SIG-M5 (cell line): ENCODE results near the gene SCGB1D1.
"Not testable (repeated sequence)": the region's sequence is repeated elsewhere in the genome, so short reads cannot be mapped to it uniquely, and the experiment has no call there.

ENCODE experiments used
- DNase-seq: peaks from one replicate; lab custom pipeline; 2025; lab: John Stamatoyannopoulos, UW

SCGB1D1 gene

DNA sequence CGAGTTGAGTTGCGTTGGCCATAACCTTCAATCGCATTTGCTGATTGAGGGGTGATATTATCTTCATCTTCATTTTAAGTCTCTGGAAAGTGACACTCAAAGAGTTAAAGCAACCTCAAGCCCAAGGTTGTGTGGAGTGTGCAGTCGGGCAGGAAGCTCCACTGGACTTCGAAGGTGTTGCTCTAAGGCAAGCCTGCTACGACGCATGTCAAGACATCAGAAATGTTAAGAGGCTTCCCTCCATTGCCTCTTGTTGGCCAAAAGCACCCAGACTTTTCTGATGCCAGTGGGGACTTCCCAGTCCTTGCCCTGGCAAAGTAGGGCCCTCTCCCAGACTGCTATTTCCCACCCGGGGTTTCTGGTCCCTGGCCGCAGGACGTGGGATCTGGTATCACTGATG, 23.6 kb upstream of the SCGB1D1 start:
- DNase-seq, result no peak

DNA sequence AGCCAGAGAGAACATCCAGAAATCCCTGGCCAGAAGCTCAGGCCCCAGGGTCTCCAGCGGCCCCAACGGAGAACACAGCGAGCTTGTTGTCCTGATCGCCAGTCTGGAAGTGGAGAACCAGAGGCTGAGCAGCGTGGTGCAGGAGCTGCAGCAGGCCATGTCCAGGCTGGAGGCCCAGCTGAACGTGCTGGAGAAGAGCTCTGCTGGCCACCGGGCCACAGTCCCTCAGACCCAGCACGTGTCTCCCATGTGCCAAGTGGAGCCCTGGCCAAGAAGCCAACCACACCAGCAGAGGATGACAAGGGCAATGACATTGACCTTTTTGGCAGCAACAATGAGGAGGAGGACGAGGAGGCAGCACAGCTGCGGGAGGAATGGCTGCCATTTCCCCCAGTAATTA, 20.6 kb upstream of the SCGB1D1 start:
- no peak for DNase-seq

DNA sequence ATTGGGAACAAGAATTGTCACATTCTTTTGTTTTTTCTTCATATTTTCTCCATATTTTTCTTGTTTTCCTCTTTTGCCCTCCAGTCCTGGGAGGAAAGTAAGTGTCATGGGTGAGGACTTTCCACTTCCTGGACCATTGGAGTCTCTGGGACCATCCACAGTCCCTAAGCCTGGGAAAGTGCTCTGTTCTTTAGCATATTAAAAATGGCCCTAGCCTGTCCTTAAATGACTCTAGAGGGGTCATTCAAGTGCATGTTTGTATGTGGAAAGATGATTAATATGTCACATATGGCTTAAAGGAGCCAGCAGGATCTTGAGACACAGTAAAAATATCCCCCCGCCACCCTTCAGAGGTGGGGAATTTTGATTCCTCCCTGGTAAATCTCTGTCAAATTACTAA, 20.1 kb upstream of the SCGB1D1 start:
- no peak for DNase-seq

DNA sequence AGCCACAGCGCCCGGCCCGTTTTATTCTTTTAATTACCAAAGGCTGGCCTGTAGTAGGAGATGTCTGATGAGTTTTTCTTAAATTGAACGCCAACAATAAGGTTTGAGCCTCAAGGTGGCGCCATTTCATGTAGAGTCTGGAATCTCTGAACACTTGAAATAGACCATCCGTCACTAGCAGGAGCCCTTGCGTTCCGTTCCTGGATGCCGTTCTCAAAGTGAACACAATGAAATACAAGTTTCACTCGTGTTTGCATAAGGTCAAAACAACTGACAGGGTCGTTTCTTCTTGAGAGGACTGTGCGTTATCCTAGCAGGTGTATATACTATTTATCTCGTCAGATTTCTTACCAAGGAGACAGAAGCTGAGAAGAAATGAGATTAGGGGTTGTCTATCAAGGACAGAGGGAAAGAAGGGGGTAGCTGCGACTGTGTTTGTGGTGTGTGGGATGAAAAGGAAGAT, 18.7 kb upstream of the SCGB1D1 start:
- peak; percentile 11 for DNase-seq

DNA sequence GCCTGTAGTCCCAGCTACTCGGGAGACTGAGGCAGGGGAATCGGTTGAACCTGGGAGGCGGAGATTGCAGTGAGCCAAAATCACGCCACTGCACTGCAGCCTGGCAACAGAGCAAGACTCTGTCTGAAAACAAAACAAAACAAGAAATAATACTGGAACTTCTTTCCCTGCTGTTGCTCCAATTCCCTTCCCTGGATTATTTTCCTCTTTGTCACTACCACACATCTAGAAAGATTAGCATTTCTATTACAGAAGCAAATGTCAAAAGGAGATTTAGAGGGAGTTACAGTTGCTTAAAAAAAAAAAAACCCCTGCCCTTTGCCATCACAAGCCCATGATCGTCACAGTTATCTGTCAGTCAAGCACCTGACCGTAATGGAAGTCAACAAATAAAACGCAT, 17.7 kb upstream of the SCGB1D1 start:
- DNase-seq, result no peak

DNA sequence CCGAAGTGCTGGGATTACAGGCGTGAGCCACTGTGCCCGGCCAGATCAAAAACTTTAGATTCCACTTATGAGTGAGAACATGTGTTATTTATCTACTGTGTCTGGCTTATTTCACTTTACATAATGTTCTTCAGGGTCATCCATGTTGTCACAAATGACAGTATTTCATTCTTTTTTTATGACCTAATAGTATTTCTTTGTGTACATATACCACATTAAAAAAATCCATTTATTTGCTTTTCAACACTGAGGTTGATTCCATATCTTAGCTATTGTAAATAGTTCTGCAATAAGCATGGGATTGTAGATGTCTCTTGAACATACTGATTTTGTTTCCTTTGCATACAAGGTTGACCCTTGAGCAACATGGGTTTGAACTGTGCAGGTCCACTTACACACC, 13.2 kb upstream of the SCGB1D1 start:
- DNase-seq, result no peak

DNA sequence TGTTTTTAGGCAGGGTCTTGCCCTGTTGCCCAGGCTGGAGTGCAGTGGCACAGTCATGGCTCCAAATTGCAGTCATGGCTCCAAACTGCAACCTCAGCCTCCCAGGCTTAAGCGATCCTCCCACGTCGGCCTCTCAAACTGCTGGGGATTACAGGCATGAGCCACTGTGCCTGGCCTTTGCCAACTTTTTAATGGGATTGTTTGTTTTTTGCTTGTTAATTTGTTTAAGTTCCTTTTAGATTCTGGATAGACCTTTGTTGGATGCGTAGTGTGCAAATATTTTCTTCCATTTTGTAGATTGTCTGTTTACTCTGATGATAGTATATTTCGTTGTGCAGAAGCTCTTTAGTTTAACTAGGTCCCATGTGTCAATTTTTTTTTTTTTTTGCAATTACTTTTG, 10.0 kb upstream of the SCGB1D1 start:
- no peak for DNase-seq

DNA sequence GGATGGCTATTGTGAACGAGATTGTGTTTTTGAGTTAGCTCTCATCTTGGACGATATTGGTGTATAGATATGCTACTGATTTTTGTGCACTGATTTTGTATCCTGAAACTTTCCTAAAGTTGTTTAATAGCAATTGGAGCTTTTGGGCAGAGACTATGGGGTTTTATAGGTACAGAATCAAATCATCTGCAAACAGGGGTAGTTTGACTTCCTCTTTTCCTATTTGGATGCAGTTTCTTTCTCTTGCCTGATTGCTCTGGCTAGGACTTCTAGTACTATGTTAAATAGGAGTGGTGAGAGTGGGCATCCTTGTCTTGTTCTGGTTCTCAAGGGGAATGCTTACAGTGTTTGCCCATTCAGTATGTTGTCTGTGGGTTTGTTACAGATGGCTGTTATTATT, 8.9 kb upstream of the SCGB1D1 start:
- DNase-seq, result no peak

DNA sequence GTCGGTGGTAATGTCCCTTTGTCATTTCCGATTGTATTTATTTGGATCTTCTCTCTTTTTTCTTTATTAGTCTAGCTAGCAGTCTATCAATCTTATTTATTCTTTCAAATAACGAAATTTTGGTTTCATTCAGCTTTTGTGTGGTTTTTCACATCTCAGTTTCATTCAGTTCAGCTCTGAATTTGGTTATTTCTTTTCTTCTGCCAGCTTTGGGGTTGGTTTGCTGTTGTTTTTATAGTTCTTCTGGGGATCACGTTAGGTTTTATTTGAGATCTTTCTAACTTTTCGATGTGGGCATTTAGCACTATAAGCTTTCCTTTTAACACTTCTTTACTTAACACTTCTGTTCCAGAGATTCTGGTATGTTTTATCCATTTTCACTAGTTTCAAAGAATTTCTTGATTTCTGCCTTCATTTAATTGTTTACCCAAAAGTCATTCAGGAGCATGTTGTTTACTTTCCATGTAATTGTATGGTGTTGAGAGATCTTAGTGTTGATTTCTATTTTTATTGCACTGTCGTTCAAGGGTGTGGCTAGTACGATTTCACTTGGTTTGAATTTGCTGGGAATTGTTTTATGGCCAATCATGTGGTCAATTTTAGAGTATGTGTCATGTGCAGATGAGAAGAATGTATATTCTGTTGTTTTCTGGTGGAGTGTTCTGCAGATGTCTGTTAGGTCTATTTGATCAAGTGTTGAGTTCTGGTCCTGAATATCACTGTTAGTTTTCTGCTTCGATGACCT, 7.7 kb upstream of the SCGB1D1 start:
- DNase-seq, result no peak

DNA sequence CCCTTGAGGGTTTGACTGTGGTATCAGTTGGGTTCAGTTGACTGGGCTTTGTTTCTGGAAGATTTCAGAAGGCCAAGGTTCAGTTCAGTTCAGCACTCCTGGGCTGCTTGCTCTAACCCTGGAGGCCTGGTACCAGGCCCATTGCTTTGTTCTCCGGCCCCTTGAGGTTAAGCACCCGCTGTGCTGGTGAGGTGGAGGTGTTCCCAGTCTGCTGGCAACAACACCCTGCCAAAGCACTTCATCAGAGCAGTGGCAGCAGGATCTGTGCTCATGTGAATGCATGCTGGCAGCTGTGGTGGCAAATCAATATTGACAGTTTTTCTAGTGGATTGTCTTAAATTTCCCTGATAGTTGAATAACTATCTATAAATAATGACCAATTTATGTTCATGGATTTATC, 3.8 kb upstream of the SCGB1D1 start:
- DNase-seq, result no peak

DNA sequence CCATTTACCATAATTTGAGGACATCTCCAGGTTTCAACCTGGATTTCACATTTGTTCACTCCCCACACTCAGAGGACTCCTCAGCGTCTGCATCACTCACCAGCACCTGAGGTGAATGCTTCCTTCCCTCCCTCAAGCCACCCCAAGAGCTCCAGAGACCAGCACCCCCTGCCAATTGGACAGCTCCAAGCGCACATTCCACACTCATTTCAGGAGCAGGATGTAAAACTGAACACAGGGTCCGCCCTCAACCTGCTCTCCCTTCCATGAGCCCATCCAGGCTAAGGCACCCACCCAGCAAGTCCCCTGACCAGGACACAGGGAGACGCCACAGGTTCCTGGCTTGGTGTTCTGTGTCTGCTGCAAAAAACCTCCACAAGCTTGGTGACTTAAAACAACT, 3.9 kb downstream of the SCGB1D1 start:
- no peak for DNase-seq

DNA sequence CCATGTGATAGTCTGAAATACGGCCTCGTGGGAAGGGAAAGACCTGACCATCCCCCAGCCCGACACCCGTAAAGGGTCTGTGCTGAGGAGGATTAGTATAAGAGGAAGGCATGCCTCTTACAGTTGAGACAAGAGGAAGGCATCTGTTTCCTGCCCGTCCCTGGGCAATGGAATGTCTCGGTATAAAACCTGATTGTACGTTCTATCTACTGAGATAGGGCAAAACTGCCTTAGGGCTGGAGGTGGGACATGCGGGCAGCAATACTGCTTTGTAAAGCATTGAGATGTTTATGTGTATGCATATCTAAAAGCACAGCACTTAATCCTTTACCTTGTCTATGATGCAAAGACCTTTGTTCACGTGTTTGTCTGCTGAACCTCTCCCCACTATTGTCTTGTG, 5.0 kb downstream of the SCGB1D1 start:
- not testable (repeated sequence) for DNase-seq

DNA sequence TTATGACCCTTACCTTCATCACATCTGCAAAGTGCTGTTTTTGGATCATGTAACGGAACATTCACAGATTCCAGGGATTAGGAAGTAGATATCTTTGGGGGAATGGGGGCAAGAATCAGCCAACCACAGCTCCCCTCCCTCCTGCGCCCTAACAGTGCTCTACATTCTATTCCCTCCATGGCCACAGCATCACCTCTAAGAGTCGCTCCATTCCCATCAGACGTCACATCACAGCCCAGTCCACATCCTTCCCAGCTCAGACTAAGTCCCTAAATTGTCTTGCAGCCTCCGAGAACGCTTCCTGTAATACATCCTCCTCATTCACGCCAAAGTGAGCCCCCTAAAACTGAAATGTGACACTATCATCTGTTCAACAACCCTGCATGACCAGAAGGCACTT, 5.9 kb downstream of the SCGB1D1 start:
- DNase-seq, result no peak

DNA sequence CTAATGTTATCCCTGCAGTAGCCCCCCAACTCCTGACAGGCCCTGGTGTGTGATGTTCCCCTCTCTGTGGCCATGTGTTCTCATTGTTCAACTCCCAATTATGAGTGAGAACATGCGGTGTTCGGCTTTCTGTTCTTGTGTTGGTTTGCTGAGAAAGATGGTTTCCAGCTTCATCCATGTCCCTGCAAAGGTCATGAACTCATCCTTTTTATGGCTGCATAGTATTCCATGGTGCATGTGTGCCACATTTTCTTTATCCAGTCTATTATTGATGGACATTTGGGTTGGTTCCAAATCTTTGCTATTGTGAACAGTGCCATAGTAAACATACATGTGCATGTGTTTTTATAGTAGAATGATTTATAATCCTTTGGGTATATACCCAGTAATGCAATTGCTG, 7.4 kb downstream of the SCGB1D1 start:
- not testable (repeated sequence) for DNase-seq

DNA sequence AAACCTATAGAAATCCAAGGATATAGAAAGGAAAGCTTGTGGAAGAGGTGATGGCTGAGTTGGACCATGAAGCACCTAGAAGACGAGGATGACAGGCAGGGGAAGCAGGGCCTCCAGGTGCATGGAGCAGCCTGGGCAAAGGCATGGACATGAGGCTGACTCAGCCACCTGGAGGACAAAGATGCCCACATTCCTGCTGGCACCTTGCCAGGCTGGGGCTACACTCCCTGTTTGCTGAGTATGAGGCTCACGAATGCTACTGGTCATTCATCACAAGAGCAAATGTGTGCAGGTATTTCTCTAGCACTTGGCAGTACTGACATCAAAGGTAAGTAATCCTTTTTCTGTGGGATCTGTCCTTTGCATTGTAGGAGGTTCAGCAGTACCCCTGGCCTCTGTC, 11.4 kb downstream of the SCGB1D1 start:
- no peak for DNase-seq

DNA sequence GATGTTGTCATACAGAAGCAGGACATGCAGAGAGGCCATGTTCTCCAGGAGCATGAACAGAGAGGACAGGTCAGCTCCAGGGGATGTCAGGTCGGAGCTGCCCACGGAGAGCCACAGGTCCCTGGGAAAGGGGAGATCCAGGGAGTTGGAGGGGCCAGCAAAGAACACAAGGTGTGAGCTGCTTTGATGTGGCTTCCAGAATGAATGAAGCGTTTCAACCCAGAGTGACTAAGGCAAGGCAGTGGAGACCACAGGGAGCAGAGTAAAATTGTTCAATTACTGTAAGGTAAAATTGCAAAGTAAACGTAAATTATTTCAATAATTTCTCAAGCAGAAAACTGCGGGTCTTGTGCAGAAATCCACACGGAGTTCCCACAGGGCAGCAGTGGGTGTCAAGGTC, 12.9 kb downstream of the SCGB1D1 start:
- DNase-seq, result no peak

DNA sequence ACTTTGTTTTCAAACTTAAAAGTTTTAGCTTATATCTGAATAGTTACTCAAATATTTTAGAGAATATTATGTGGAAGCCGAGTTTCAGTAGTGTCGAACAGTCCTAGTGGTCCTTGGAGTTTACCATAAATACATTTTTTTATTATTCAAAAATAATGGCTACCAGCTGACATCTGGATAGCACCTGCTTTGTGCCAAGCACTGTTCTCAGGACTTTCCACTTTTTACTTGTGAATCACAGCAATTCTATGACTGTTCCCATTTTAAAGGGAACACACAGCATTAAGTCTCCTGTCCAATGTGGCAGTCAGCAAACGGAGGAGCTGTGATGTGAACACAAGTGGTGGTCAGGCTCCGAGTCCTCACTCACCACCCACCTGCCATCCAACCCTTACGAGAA, 14.4 kb downstream of the SCGB1D1 start:
- no peak for DNase-seq

DNA sequence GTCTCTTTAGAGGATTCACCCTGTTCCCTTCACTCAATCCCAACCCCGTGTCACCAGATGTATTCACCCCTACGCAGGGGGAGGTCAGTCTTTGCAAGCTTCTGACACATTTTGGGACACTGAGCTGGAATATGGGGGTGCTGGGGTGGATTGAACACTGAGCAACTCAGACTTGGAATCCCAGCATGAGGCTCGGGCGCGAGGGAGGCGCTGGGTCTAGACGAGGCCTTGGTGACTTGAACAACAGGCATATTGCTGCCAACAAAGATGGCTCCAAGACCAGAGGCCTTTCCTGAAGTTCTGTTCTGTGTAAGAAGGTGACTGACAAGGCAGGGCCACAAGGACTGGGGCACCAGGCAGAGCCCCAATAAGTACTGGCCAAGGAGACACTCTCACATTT, 15.4 kb downstream of the SCGB1D1 start:
- no peak for DNase-seq

DNA sequence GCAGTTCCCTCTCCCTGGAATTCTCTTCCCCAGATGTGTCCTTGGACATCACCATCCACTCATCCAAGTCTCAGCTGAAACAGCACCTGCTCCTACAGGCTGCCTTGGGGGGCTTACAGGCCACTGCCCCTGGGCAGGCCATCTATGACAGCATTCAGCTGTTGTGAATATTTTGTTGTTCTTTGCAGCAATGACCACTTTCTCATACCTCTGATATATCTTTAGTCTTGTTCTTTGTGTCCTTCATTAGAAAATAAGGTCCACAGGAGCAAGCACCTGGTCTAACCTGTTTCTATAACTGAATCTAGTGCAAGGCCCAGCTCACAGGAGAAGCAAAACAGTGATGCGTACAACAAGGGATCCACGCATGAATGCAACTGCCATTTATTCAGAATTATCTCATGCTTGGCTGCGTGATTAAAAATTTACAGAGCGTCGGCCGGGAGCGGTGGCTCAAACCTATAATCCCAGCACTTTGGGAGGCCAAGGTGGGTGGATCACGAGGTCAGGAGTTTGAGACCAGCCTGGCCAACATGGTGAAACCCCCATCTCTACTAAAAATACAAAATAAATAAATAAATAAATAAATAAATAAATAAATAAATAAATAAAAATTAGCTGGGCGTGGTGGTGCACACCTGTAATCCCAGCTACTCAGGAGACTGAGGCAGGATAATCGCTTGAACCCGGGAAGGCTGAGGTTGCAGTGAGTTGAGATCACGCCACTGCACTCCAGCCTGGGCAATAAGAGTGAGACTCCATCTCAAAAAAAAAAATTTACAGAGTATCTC, 16.5 kb downstream of the SCGB1D1 start:
- DNase-seq, result not testable (repeated sequence)

DNA sequence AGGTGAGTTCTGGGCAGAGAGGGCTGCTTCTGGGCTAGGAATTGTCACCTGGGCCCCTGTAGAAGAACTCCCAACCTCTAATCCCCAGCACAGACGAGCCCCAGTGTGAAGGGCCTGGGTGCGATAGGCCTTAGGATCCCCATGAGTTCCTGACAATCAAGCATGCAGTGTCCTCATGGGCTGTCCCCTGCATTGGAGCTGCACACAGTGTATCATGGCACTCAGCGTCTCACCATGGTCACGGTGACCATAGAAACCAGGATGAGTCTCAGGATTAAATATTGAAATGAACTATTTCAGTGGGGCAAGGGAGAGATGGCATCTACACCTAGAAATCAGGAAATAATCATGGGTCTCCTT, 18.7 kb downstream of the SCGB1D1 start:
- DNase-seq, result no peak

DNA sequence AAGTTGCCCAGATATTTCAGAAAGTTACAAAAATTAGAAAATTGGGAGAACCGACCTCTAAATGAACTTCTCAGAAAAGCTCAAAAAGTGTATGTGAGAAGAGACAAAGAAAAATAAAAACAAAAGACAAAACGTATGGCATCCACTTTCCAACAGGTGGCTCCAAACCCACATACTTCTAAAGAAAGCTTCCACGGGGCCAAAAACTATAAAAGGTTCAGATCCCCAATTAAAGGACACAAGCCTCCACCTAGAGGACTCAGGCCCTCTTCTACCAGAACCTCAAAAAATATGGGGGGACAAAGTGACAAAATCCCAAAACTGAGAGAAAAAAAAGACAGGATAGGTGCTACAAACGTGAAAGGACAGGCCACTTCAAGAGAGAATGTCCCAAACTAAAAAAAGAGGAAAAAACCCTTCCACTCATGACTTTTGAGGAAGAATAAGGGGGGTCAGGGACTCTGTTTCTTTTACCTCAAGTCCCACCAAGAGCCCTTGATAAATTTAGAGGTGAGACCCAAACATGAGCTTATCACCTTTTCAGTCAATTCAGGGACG, 27.3 kb downstream of the SCGB1D1 start:
- DNase-seq, result no peak

DNA sequence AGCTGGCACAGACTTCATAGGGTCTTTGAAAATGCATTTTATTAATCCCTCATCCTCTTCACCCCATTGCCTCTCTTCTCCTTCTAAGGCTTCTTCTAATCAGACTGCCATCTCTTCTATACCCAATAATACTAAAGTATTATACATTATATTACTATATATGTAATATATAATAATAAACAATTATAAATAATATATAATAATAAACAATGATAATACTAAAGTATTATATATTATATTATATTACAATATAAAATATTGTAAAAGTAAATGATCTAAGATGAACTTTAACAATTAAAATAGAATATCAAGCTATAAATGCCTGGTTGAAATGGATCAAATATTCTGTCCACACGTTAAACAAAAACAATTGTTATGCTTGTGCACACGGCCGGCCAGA, 31.5 kb downstream of the SCGB1D1 start:
- no peak for DNase-seq

DNA sequence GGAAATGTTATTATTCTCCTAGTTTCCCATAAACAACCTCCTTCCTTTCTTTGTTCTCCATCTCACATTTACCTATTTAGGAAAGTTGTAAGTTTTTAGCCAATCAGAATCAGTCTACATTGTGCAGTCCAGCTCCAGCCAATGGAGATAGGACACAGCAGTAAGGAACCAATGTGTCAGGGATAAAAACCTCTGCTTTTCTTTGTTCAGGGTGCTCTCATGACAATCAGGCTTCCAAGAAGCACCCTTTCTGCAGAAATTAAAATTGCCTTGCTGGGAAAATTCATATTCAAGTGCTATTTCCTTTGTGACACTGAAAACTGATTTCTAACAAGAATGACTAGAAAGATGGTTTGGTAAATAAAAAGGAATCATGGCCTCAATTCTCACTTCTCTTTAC, 33.1 kb downstream of the SCGB1D1 start:
- no peak for DNase-seq
